ENCODE measurements around the gene METTL9.
"Not testable (repeated sequence)": the region's sequence is repeated elsewhere in the genome, so short reads cannot be mapped to it uniquely, and the experiment has no call there.

METTL9 gene

GRCh38 chr16:21560462-21560861, 38.9 kb upstream of the METTL9 start:
- DNase-seq (ENCODE audit: low read depth in 2 of 2) = no peak
- no peak overlapping the region for H3K4me3 ChIP-seq (replicated peaks in 1 of 2; ENCODE audit: low read depth in 2 of 2, low read length in 2 of 2)
- no peak for TF ChIP-seq CTCF (IDR thresholded peaks at IDR 0.05; ENCODE audit: low read depth, low read length)

GRCh38 chr16:21563676-21564075, 35.7 kb upstream of the METTL9 start:
- H3K4me3 ChIP-seq (replicated peaks in 1 of 2; ENCODE audit: low read depth in 2 of 2, low read length in 2 of 2) = no peak overlapping the region
- TF ChIP-seq CTCF (IDR thresholded peaks at IDR 0.05; ENCODE audit: low read depth, low read length) = no peak
- no peak for DNase-seq (ENCODE audit: low read depth in 2 of 2)

- DNase-seq (ENCODE audit: low read depth in 2 of 2); H3K4me3 ChIP-seq (replicated peaks in 1 of 2; ENCODE audit: low read depth in 2 of 2, low read length in 2 of 2): not testable (repeated sequence)
These were observed 35.0 kb upstream of the METTL9 start for GRCh38 chr16:21564367-21564766.

- TF ChIP-seq CTCF (IDR thresholded peaks at IDR 0.05; ENCODE audit: low read depth, low read length) = no peak
- DNase-seq (ENCODE audit: low read depth in 2 of 2) = no peak
- no peak overlapping the region for H3K4me3 ChIP-seq (replicated peaks in 1 of 2; ENCODE audit: low read depth in 2 of 2, low read length in 2 of 2)
These were observed 33.9 kb upstream of the METTL9 start for GRCh38 chr16:21565507-21565860.

GRCh38 chr16:21565861-21566669, 33.3 kb upstream of the METTL9 start:
- no peak overlapping the region for H3K4me3 ChIP-seq (replicated peaks in 1 of 2; ENCODE audit: low read depth in 2 of 2, low read length in 2 of 2)
- DNase-seq (ENCODE audit: low read depth in 2 of 2) = no peak
- no peak for TF ChIP-seq CTCF (IDR thresholded peaks at IDR 0.05; ENCODE audit: low read depth, low read length)

GRCh38 chr16:21566891-21567414, 32.4 kb upstream of the METTL9 start:
- no peak for DNase-seq (ENCODE audit: low read depth in 2 of 2)
- TF ChIP-seq CTCF (IDR thresholded peaks at IDR 0.05; ENCODE audit: low read depth, low read length) = no peak
- H3K4me3 ChIP-seq (replicated peaks in 1 of 2; ENCODE audit: low read depth in 2 of 2, low read length in 2 of 2) = no peak overlapping the region

- not testable (repeated sequence) for DNase-seq (ENCODE audit: low read depth in 2 of 2); H3K4me3 ChIP-seq (replicated peaks in 1 of 2; ENCODE audit: low read depth in 2 of 2, low read length in 2 of 2)
These were observed 31.9 kb upstream of the METTL9 start for GRCh38 chr16:21567496-21567895.
